ENCODE results near the gene C9orf152. TPM values are rescaled to one million over a fixed set of nuclear protein-coding genes. Genes with fewer than 3 reads are reported as not detected.
A peak's percentile ranks its signal among the peaks of the same experiment; 100 is the strongest.

C9orf152 gene
- total RNA-seq, 1 donor from 2014 or later, result not detected

- no peak overlapping the region for H3K4me3 ChIP-seq (ENCODE audit: low read depth, low read length)
- no peak for TF ChIP-seq CTCF (conservative IDR thresholded peaks at IDR 0.05; ENCODE audit: low read depth, low read length)
- peak; percentile 44 for DNase-seq (ENCODE audit: low read depth)
Observed at GRCh38 chr9:110180511-110181434, 27.2 kb downstream of the C9orf152 start.

- DNase-seq (ENCODE audit: low read depth), result peak; percentile 42
- H3K4me3 ChIP-seq (ENCODE audit: low read depth, low read length), result no peak overlapping the region
- TF ChIP-seq CTCF (conservative IDR thresholded peaks at IDR 0.05; ENCODE audit: low read depth, low read length), result no peak
Observed at GRCh38 chr9:110179734-110180133, 28.2 kb downstream of the C9orf152 start.

GRCh38 chr9:110178281-110178680, 29.7 kb downstream of the C9orf152 start:
- no peak for TF ChIP-seq CTCF (conservative IDR thresholded peaks at IDR 0.05; ENCODE audit: low read depth, low read length)
- no peak for DNase-seq (ENCODE audit: low read depth)
- no peak overlapping the region for H3K4me3 ChIP-seq (ENCODE audit: low read depth, low read length)

GRCh38 chr9:110175275-110175968, 32.5 kb downstream of the C9orf152 start:
- no peak overlapping the region for H3K4me3 ChIP-seq (ENCODE audit: low read depth, low read length)
- DNase-seq (ENCODE audit: low read depth), result no peak
- TF ChIP-seq CTCF (conservative IDR thresholded peaks at IDR 0.05; ENCODE audit: low read depth, low read length), result no peak

- no peak for DNase-seq (ENCODE audit: low read depth)
- H3K4me3 ChIP-seq (ENCODE audit: low read depth, low read length), result no peak overlapping the region
- no peak for TF ChIP-seq CTCF (conservative IDR thresholded peaks at IDR 0.05; ENCODE audit: low read depth, low read length)
Observed at GRCh38 chr9:110173322-110173642, 34.7 kb downstream of the C9orf152 start.

- H3K4me3 ChIP-seq (ENCODE audit: low read depth, low read length), result no peak overlapping the region
- no peak for DNase-seq (ENCODE audit: low read depth)
- TF ChIP-seq CTCF (conservative IDR thresholded peaks at IDR 0.05; ENCODE audit: low read depth, low read length), result no peak
Observed at GRCh38 chr9:110170357-110171257, 37.4 kb downstream of the C9orf152 start.

All from epithelial cell of proximal tubule (primary cell).